GM10266 (cell line): ENCODE results near the gene IDE.
"Not testable (repeated sequence)": the region's sequence is repeated elsewhere in the genome, so short reads cannot be mapped to it uniquely, and the experiment has no call there.

ENCODE experiments used
- DNase-seq: peaks from one replicate; pipeline ENCODE4 v3.0.0; 2012; ENCODE audit errors: extremely low spot score
- CTCF ChIP-seq: IDR thresholded peaks from 2 replicates; pipeline ENCODE4 v1.5.1; 2012; ENCODE audit warnings: mild to moderate bottlenecking, low read depth; ENCODE audit not compliant: control insufficient read depth, insufficient read depth; ENCODE audit errors: missing control alignments

The IDE gene

GRCh38 chr10:92410501-92410900 lies 163.4 kb downstream of the IDE start:
- DNase-seq = no peak
- no peak for TF ChIP-seq CTCF

- no peak for DNase-seq
- TF ChIP-seq CTCF = no peak
These were observed 165.9 kb downstream of the IDE start for GRCh38 chr10:92408017-92408361.

GRCh38 chr10:92407305-92408016 lies 166.4 kb downstream of the IDE start:
- TF ChIP-seq CTCF = no peak
- no peak for DNase-seq

- no peak for DNase-seq
These were observed 168.4 kb downstream of the IDE start for GRCh38 chr10:92405419-92405924.

GRCh38 chr10:92404612-92405418 lies 169.1 kb downstream of the IDE start:
- no peak for DNase-seq
- no peak for TF ChIP-seq CTCF

More at GRCh38 chr10:92405419-92405924, 168.4 kb downstream of the IDE start:
- TF ChIP-seq CTCF = no peak

GRCh38 chr10:92402234-92402633 lies 171.7 kb downstream of the IDE start:
- DNase-seq = not testable (repeated sequence)
